Measurements from ENCODE around the gene PIM1. TPM values are rescaled to one million over a fixed set of nuclear protein-coding genes. Genes with fewer than 3 reads are reported as not detected.

The PIM1 gene
- total and polyA plus RNA-seq, 10 of the 15 experiments (the other 5 are each of a cell fraction or from before 2014, with no cell fraction given): 0.66 to 33.9 (median 10.2) TPM

GRCh38 chr6:37162740-37163139, 7.2 kb upstream of the PIM1 start:
- no peak for FAIRE-seq
- intact Hi-C loops (cut with micrococcal nuclease; ENCODE audit: unreplicated experiment): no loop called here
- Histone ChIP-seq H3K27me3 (replicated peaks in 1 of 2; ENCODE audit: control insufficient read depth in 2 of 2, insufficient read depth in 2 of 2, low read length in 1 of 2) (no peaks in the 10 kb centered on the region), H3K4me1 (ENCODE audit: control insufficient read depth, insufficient read depth, low read length) (peaks cover 15% of the 10 kb centered on the region), H3K4me2 (ENCODE audit: control insufficient read depth, insufficient read depth) (no peak overlapping the region), H2AFZ (ENCODE audit: control insufficient read depth, low read depth, low read length) (no peak overlapping the region), H4K20me1 (ENCODE audit: control insufficient read depth, insufficient read depth) (no peaks in the 10 kb centered on the region), H3K9ac (ENCODE audit: control insufficient read depth, insufficient read depth, low read length) (no peak overlapping the region), H3K4me3 (no peak overlapping the region), H3K27ac (ENCODE audit: control insufficient read depth, insufficient read depth) (no peak overlapping the region), H3K79me2 (ENCODE audit: control insufficient read depth, insufficient read depth, low read length) (no peaks in the 10 kb centered on the region), H3K9me3 (replicated peaks; ENCODE audit: control insufficient read depth, insufficient read depth, low read length) (no peaks in the 10 kb centered on the region), H3K36me3 (ENCODE audit: control insufficient read depth in 2 of 2, insufficient read depth in 2 of 2, low read length in 1 of 2) (no peaks in the 10 kb centered on the region)
- RAD21 ChIA-PET (ENCODE audit: unreplicated experiment): interaction anchor here (1.5 kb wide), 1 partner anchor 10 kb away, joined by 4 read pairs; no protein-coding TSS in a partner anchor
- TF ChIP-seq HDAC6 (IDR thresholded peaks at IDR 0.05; ENCODE audit: unreplicated experiment): no peak
- no peak for TF ChIP-seq E2F8 (IDR thresholded peaks at IDR 0.05; ENCODE audit: low read depth, partially characterized antibody)
- TF ChIP-seq ZNF622 (IDR thresholded peaks at IDR 0.05): no peak
- no peak for TF ChIP-seq NBN (IDR thresholded peaks at IDR 0.05)
- TF ChIP-seq ZZZ3 (IDR thresholded peaks at IDR 0.05; ENCODE audit: control insufficient read depth, insufficient read length, low read depth): no peak
- no peak for TF ChIP-seq MAX (IDR thresholded peaks at IDR 0.05; ENCODE audit: low read depth, low read length)
- no peak for TF ChIP-seq YBX1 (IDR thresholded peaks at IDR 0.05)
- TF ChIP-seq ZBTB4 (CRISPR knock-in tag; IDR thresholded peaks at IDR 0.05): no peak
- no peak for DNase-seq (ENCODE audit: low read depth, low spot score)
- CTCF ChIA-PET: interaction anchor here (1.4 to 2.5 kb wide), 2 partner anchors 12 to 112 kb away, joined by 3 to 14 read pairs; no protein-coding TSS in a partner anchor
- in situ Hi-C loops (cut with MboI): no loop called here
- BruUV-seq (replicated peaks): no TSS peak
- POLR2A ChIA-PET: interaction anchor here (0.5 to 2.4 kb wide), 3 partner anchors 8 to 1541 kb away, joined by 3 to 19 read pairs (median 4); partner anchors contain the start of gene PIM1
- 94% methylated on average over 4 of the region's 4 CpGs for WGBS (ENCODE audit: insufficient coverage, insufficient replicate concordance, low lambda C conversion rate, missing lambda C conversion rate)
- no peak for ATAC-seq
- SMC1A ChIA-PET (ENCODE audit: uncharacterized antibody, unreplicated experiment): interaction anchor here (1.8 to 2.8 kb wide), 2 partner anchors 20 to 144 kb away, joined by 5 to 21 read pairs; no protein-coding TSS in a partner anchor
